ENCODE results near the gene NPAS3.

Gene NPAS3

DNA sequence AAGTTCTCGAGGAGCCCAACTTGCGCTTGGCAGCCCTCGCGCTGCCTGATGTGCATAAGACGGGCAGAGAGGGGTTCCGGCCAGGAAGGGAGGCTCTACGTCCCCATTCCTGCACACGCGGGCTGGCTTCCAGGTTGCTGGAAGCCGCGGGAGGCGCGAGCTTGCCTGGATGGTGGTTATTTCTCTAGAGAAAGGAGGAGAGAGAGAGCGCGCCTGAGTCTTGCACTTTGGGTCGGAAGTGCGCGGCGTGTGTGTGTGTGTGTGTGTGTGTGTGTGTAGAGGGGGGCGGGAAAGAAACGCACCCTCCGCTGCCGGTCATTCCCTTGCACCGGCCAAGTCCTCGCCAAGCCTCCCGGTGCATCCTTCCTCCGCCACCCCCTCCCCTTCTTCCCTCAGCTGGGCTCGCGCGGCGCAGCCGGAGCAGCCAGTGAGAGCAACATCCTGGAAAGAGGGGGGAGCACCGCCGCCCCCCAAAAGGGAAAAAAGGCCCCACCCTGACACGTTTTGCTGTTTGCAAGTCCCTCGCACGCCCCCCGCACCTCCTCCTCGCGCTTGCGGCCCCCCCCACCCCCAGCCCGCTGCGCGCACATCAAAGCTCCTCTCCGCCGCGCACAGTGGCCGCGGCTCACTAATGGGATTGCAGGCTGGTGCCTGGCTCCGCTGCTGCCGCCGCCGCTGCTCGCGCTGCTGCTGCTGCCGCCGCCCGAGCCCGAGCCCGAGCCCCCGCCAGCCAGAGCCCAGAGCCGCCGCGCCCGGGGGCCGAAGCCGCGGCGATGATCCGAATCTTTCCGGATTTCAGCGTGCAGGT, 4.4 kb upstream of the NPAS3 start (continued):
- peak; percentile 73; the same call in 1 of the 2 replicates for TF ChIP-seq ZNF324 (tag by site-specific recombination; IDR thresholded peaks at IDR 0.05)
- no peak for TF ChIP-seq ZNF19 (tag by site-specific recombination; IDR thresholded peaks at IDR 0.05; ENCODE audit: low read depth)
- TF ChIP-seq ZNF629 (tag by site-specific recombination; IDR thresholded peaks at IDR 0.05): peak; percentile 22; the same call in 1 of the 2 replicates
- TF ChIP-seq ZNF292 (tag by site-specific recombination; IDR thresholded peaks at IDR 0.05; ENCODE audit: borderline replicate concordance, low read depth): no peak
- TF ChIP-seq, protein P1, sequence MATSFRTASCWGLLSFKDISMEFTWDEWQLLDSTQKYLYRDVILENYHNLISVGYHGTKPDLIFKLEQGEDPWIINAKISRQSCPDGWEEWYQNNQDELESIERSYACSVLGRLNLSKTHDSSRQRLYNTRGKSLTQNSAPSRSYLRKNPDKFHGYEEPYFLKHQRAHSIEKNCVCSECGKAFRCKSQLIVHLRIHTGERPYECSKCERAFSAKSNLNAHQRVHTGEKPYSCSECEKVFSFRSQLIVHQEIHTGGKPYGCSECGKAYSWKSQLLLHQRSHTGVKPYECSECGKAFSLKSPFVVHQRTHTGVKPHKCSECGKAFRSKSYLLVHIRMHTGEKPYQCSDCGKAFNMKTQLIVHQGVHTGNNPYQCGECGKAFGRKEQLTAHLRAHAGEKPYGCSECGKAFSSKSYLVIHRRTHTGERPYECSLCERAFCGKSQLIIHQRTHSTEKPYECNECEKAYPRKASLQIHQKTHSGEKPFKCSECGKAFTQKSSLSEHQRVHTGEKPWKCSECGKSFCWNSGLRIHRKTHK (tag by site-specific recombination; IDR thresholded peaks at IDR 0.05): no peak
- TF ChIP-seq ZBTB48 (tag by site-specific recombination; IDR thresholded peaks at IDR 0.05): peak; percentile 68; the same call in 1 of the 2 replicates
- no peak for TF ChIP-seq ZNF768 (tag by site-specific recombination; IDR thresholded peaks at IDR 0.05)
- no peak for TF ChIP-seq ZNF114 (tag by site-specific recombination; IDR thresholded peaks at IDR 0.05)
- TF ChIP-seq ZNF843 (tag by site-specific recombination; IDR thresholded peaks at IDR 0.05): no peak
- TF ChIP-seq ZBTB11 (tag by site-specific recombination; conservative IDR thresholded peaks at IDR 0.05; ENCODE audit: low read depth): peak; percentile 69
- TF ChIP-seq ZNF776 (tag by site-specific recombination; IDR thresholded peaks at IDR 0.05; ENCODE audit: borderline replicate concordance): no peak
- no peak; the same call in none of the 2 replicates for TF ChIP-seq ZNF449 (tag by site-specific recombination; IDR thresholded peaks at IDR 0.05)
- TF ChIP-seq, protein P2, sequence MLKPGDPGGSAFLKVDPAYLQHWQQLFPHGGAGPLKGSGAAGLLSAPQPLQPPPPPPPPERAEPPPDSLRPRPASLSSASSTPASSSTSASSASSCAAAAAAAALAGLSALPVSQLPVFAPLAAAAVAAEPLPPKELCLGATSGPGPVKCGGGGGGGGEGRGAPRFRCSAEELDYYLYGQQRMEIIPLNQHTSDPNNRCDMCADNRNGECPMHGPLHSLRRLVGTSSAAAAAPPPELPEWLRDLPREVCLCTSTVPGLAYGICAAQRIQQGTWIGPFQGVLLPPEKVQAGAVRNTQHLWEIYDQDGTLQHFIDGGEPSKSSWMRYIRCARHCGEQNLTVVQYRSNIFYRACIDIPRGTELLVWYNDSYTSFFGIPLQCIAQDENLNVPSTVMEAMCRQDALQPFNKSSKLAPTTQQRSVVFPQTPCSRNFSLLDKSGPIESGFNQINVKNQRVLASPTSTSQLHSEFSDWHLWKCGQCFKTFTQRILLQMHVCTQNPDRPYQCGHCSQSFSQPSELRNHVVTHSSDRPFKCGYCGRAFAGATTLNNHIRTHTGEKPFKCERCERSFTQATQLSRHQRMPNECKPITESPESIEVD (tag by site-specific recombination; IDR thresholded peaks at IDR 0.05): no peak
- TF ChIP-seq OSR2 (tag by site-specific recombination; IDR thresholded peaks at IDR 0.05): 0 out of 2 replicates have a peak, but pooled peaks have one; percentile 13
- TF ChIP-seq KLF9 (tag by site-specific recombination; IDR thresholded peaks at IDR 0.05; ENCODE audit: low read depth): peak; percentile 69
- no peak for TF ChIP-seq ZNF155 (tag by site-specific recombination; IDR thresholded peaks at IDR 0.05)
